Esophagus mucosa (tissue), 1 donor: ENCODE data around the gene SRM. TPM values are rescaled to one million over a fixed set of nuclear protein-coding genes. Genes with fewer than 3 reads are reported as not detected.
A peak's percentile ranks its signal among the peaks of the same experiment; 100 is the strongest.
"Not testable (repeated sequence)": the region's sequence is repeated elsewhere in the genome, so short reads cannot be mapped to it uniquely, and the experiment has no call there.

Source experiments
- ATAC-seq: fragments of 200-7000 bp; cut with Tn5 transposase; one replicate; pipeline ENCODE4 v1.9.1; 2020
- total RNA-seq: library from RNA; stranded (reverse); gene quantifications from one replicate; pipeline ENCODE4 v1.2.4, GENCODE V29; 2023
- donor health status: DM: yes; HTN: yes; CAD: no.

SRM gene
- total RNA-seq: 54.6 TPM

DNA sequence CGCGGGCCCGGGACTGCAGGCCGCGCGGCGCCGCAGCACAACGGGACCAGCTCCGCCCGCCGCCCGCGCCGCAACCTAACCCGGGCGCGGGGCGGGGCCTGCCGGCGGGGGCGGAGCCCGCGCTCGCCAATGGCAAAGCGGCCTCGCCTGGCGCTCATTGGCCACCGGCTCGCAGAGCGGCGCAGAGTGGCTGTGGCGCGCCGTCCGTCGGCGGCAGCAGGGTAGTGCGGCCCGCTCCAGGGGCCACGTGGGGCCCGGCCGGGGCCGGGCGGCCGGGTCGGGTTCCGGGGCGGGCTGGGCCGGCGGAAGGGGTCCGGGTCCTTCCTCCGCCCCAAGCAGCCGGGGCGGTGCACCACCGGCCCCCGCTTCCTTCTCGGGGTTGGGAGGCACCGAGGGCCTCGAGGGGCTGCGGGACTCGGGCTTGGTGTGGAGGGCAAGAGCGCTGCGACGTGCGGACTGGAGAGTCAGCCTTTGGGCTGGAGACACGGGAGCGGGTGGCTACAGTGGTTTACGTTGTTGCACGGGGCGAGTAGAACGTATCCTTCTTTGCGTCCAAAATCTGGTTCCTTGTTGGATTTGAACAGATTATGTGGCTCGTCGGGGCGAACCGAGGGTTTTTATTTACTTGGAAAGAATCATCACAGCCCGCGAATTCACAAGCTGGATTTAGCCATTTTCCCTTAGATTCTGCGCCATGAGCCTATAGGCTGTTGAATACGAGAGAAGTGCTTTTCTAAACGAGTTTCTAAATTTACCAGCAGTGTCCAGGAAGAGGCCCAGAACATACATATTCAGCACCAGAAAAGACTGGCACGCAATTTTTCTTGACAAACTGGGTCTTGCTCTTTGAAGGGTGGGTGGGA is at the start of gene SRM:
Gene SRM, minus strand, starts transcription at position 51 of the 863 bp plus-strand sequence. CDS start 75 bp downstream, outside the sequence.
- ATAC-seq: peak; percentile 98

GRCh38 chr1:11109047-11109760 is 49.4 kb upstream of the SRM start:
- no peak for ATAC-seq

DNA sequence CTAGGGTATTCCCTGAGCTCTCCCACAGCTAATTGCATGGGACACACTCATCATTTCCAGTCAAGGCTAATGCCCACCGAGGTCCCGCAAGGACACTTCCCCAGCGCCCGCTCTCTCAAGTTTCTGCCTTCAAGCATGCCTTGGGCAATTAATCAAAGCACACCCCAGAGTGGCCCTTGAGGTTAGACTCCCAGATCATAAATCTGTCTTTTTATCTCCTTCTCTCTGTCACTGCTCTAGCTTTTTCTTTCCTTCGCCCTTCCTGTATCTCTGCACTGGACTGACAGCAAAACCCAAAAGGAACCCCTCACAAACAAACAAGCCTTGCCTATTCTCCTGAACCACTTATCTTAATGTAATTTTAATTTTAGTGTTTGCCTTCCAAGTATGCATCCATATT is 47.8 kb upstream of the SRM start:
- no peak for ATAC-seq

DNA sequence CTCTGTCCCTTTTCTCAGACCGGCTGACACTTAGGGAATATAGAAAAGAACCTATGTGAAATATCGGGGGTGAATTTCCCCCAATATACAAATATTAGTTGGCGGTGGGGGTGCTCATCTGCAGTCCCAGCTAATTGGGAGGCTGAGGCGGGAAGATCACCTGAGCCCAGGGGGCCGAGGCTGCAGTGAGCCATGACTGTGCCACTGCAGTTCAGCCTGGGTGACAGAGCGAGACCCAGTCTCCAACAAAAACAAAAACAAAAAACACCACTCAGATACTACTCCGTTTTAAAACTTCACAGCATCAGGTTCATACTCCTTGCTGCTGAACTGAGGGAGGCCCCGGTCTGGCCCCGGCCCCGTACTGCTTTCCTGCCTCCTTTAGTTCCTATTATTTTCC is 45.8 kb upstream of the SRM start:
- ATAC-seq: no peak

- no peak for ATAC-seq
Observed at GRCh38 chr1:11101347-11101746, 41.5 kb upstream of the SRM start.

- ATAC-seq: not testable (repeated sequence)
Observed at GRCh38 chr1:11100806-11101205, 41.0 kb upstream of the SRM start.

DNA sequence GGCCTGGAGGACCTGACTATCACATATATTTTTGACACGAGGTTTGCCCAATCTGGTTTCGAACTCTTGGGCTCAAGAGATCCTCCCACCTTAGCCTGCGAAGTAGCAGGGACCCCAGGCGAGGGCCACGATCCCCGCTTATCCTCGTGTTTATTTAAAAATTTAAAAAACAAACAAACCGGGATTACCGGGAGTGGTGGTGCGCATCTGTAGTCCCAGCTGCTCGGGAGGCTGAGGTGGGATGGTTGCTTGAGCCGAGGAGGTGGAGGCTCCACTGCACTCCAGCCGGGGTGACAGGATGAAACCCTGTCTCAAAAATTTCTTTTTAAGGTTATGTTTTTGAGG is 40.3 kb upstream of the SRM start:
- ATAC-seq: no peak

- peak; percentile 95 for ATAC-seq
Observed at GRCh38 chr1:11099310-11100148, 39.7 kb upstream of the SRM start, which contains the start of gene EXOSC10. Gene EXOSC10 (minus strand): TSS chr1:11099869. CDS start chr1:11099831, 38 bp downstream.

- no peak for ATAC-seq
Observed at GRCh38 chr1:11098931-11099309, 39.1 kb upstream of the SRM start.

- not testable (repeated sequence) for ATAC-seq
Observed at GRCh38 chr1:11083784-11084183, 24.0 kb upstream of the SRM start.

DNA sequence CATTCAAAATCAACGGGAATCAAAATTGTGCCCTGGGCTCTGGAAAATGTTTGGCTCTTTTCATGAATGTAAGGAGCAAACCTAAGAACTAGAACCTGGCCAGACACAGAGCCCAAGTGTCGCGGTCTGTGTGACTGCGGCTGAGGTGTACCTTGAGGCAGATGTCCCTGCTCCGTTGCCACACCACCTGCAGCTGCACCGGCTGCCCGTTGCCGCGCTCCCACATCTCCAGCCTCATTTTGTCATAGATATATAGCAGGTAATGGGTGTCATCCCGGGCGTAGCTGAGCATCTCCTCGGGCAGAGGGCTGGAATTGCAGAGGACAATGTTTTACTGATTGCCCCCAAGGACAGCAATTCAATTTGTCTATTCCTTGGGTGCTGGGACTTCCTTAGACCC is 21.1 kb upstream of the SRM start:
- no peak for ATAC-seq

- no peak for ATAC-seq
Observed at GRCh38 chr1:11078631-11079030, 18.8 kb upstream of the SRM start.

- not testable (repeated sequence) for ATAC-seq
Observed at GRCh38 chr1:11073398-11073797, 13.6 kb upstream of the SRM start.

DNA sequence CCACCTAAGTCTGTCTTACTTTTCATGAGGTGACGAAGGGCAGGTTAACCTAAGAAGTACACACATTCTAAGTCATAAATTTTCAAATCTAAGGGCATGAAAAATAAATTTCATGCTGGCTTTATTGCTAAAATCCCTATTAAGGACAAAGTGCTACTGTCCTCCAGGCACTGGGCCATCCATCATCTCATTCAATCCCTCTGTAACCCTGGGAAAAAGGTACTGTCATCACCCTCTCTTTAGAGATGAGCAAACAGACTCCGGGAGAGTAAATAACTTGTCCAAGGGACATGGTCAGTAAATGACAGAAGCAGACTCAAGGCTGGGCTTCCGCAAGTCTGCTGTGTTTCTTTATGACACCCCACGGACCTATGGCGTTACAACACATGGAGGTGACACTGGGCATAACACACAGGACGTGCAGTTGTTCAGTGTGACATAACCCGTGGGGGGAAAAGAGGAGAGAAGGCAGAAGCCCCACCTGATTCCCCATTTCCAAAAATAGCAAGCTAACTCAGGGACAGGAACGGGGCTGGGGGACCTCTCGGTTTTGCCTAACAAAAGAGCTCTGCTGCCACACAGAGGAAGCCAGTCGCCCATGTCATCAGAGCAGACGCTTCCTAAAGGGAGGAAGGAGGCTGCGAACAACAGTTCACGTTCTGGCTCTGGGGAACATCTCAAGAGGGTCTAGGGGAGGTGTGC is 12.5 kb upstream of the SRM start:
- ATAC-seq: no peak

DNA sequence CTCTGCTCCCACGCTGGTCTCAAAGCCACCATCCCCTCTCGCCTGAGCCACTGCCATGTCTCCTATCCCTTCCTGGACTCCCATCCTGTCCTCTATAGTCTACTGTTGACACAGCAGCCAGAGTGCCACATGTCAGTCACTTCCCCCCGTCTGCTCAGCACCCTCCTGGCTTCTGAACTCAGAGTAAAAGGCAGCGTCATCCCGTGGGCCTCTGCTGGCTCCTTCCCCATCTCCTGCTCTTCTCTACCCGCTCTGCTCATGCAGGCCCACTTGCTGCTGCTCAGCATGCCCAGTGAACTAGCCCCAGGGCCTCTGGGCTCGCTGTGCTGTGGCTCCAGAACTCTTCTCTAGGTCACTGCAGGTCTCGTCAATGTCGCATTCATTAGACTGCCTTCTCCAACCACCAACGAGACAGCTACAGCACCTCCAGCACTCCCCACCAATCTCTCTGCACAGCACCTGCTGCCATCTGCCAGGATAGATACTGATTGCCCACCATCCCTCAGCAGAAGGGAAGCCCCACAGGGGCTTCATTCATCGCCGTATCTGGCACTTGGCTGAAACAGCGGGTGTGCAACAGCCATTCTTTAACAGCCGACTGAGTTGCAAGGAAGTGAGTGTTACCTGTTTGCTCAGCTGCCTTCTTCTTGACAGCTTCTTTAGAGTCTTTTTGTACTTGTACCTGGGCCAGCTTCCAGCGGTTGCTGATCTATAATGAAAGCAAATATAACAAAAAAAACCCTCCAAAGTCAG is 11.8 kb upstream of the SRM start:
- ATAC-seq: no peak

GRCh38 chr1:11070876-11071275 is 11.1 kb upstream of the SRM start:
- ATAC-seq: peak; percentile 14

DNA sequence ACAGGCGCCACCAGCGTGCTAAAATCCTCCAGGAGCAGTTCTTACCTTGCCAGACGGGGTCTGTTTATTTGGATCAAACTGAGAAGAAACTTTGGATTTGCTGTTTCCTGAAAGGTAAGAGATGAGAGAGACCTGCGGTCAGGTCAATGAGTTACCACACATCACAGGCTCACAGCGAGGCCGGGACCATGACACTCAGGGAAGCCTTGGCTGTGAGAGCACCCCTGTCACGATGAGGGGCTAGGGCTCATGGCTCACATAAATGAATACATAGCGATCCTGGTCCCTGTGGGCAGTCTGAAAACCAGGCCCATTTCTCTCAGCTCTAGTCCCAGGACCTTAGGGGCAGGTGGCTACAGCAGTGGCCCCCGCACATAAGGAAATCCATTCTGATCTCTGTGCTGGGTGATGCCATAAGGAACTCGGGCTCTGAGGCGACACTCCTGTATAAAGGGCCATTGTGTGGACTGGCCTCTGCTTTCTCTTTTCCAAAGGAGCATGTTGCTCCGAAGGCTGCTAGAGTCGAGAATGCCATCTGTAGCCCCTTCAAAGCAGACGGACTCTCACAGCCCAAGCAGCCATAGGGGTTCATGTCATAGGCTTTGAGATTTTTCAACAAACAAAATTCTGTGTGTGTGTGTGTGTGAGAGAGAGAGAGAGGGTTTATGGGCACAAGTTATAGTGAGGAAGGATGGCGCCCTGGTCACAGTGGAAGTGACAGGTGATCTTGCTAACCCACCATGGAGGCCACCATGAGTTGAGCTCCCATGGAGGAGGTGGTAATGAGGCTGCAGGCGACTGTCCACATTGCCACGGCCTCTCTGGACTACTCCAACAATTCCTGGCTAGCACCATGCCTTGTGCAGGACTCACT is 9.0 kb upstream of the SRM start:
- ATAC-seq: no peak

GRCh38 chr1:11067716-11068599 is 8.1 kb upstream of the SRM start:
- ATAC-seq: no peak

DNA sequence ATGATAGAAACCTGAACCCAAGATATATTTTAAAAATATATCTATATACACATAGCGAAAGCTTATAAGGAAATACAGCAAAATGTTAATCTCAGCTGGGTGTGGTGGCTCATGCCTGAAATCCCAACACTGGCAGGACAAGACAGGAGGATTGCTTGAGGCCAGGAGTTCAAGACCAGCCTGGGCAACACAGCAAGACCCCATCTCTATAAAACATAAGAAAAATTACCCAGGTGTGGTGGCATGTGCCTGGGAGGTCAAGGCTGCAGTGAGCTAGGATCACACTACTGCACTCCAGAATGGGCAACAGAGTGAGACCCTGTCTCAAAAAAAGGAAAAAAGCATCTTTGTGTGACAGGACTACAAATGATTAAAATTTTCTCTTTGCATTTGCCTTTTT is 6.0 kb upstream of the SRM start:
- ATAC-seq: no peak

DNA sequence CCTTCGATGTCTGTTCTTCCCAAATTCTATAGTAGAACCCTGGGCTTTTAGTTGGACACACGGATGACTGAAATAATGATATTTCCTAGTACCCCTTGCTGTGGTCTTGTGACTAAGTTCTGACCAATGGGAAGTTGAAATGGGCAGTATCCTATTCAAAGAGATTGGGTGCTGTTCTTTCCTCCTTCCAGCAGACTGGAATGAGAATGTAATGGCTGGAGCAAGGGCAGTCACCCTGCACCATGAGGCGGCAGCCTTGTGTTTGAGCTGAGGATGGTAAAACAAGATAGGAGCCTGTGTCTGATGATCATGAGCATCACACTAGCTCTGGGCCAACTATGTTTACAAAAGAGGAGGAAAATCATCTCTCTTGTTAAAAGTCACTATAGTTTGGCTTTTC is 5.1 kb upstream of the SRM start:
- ATAC-seq: no peak
